Neuronal stem cell (in vitro differentiated cells): ENCODE measurements around the gene CST5.

Experiments
- DNase-seq: peaks from one replicate; pipeline ENCODE4 v3.0.0-alpha.2; 2013; ENCODE audit warnings: low spot score
- H2AFZ ChIP-seq: one replicate; pipeline ENCODE4 v1.6.1; 2013; ENCODE audit warnings: mild to moderate bottlenecking, low read length, inconsistent platforms
- H2AK5ac ChIP-seq: 2 replicates; pipeline ENCODE4 v1.6.1; 2013; ENCODE audit warnings: low read depth, mild to moderate bottlenecking, inconsistent platforms, low read length, moderate library complexity, mixed read lengths
- H2BK120ac ChIP-seq: 2 replicates; pipeline ENCODE4 v1.6.1; 2013; ENCODE audit warnings: low read depth, mild to moderate bottlenecking, inconsistent platforms, low read length, moderate library complexity, mixed read lengths
- H2BK12ac ChIP-seq: one replicate; pipeline ENCODE4 v1.6.1; 2013; ENCODE audit warnings: low read length, inconsistent platforms
- H2BK15ac ChIP-seq: 2 replicates; pipeline ENCODE4 v1.6.1; 2013; ENCODE audit warnings: mild to moderate bottlenecking, low read length, inconsistent platforms, mixed read lengths
- H2BK5ac ChIP-seq: one replicate; pipeline ENCODE4 v1.6.1; 2013; ENCODE audit warnings: inconsistent platforms, mild to moderate bottlenecking, low read length, moderate library complexity
- H3K14ac ChIP-seq: one replicate; pipeline ENCODE4 v1.6.1; 2013; ENCODE audit warnings: low read length, inconsistent platforms
- H3K18ac ChIP-seq: 2 replicates; pipeline ENCODE4 v1.6.1; 2013; ENCODE audit warnings: low read length, inconsistent platforms
- H3K23ac ChIP-seq: 2 replicates; pipeline ENCODE4 v1.6.1; 2013; ENCODE audit warnings: low read depth, mild to moderate bottlenecking, mixed read lengths, low read length, inconsistent platforms; ENCODE audit not compliant: poor library complexity
- H3K27ac ChIP-seq: replicated peaks from 3 replicates; pipeline ENCODE4 v1.5.1; 2013; ENCODE audit warnings: low read length, inconsistent platforms
- H3K27me3 ChIP-seq, 3 experiments: 2 replicates each; pipeline ENCODE4 v1.6.1; 2013; ENCODE audit warnings: low read length in 3 of 3, mild to moderate bottlenecking in 2 of 3, inconsistent platforms in 1 of 3, low read depth in 1 of 3, mixed read lengths in 1 of 3, moderate library complexity in 1 of 3; ENCODE audit not compliant: control insufficient read depth in 3 of 3, insufficient read depth in 3 of 3
- H3K36me3 ChIP-seq, 2 donors: replicated peaks in 1 of 2; 2 replicates each; pipeline ENCODE4 v1.6.1; 2013; ENCODE audit warnings: low read length in 2 of 2; ENCODE audit not compliant: control insufficient read depth in 2 of 2, insufficient read depth in 2 of 2
- H3K4ac ChIP-seq: 2 replicates; pipeline ENCODE4 v1.6.1; 2013; ENCODE audit warnings: inconsistent platforms, mild to moderate bottlenecking, low read length, moderate library complexity
- H3K4me1 ChIP-seq, 2 donors: 1 replicate in 1 of 2; 2 replicates in 1 of 2; pipeline ENCODE4 v1.6.1; 2013; ENCODE audit warnings: low read length in 2 of 2, low read depth in 1 of 2; ENCODE audit not compliant: control insufficient read depth in 2 of 2, insufficient read depth in 1 of 2
- H3K4me2 ChIP-seq: one replicate; pipeline ENCODE4 v1.6.1; 2013; ENCODE audit warnings: mild to moderate bottlenecking, low read length, inconsistent platforms; ENCODE audit not compliant: insufficient read depth, poor library complexity, severe bottlenecking
- H3K4me3 ChIP-seq, 2 donors: 2 replicates each; pipeline ENCODE4 v1.5.1; 2013; ENCODE audit warnings: low read length in 2 of 2, mild to moderate bottlenecking in 2 of 2, inconsistent platforms in 1 of 2, moderate library complexity in 1 of 2
- H3K79me1 ChIP-seq: one replicate; pipeline ENCODE4 v1.6.1; 2013; ENCODE audit warnings: low read depth, mild to moderate bottlenecking, inconsistent platforms, low read length, moderate library complexity
- H3K9ac ChIP-seq: one replicate; pipeline ENCODE4 v1.6.1; 2013; ENCODE audit warnings: mild to moderate bottlenecking, low read depth, low read length, inconsistent platforms; ENCODE audit not compliant: poor library complexity
- H3K9me3 ChIP-seq, 2 donors: replicated peaks in 1 of 2; 2 replicates each; pipeline versions ENCODE3 to v1.6.1; 2013; ENCODE audit warnings: low read length in 2 of 2, mild to moderate bottlenecking in 2 of 2, inconsistent platforms in 1 of 2, low read depth in 1 of 2, mixed read lengths in 1 of 2, moderate library complexity in 1 of 2; ENCODE audit not compliant: control insufficient read depth in 2 of 2, insufficient read depth in 1 of 2
- H4K8ac ChIP-seq: one replicate; pipeline ENCODE4 v1.6.1; 2013; ENCODE audit warnings: low read depth, mild to moderate bottlenecking, inconsistent platforms, low read length, moderate library complexity
- H4K91ac ChIP-seq: one replicate; pipeline ENCODE4 v1.6.1; 2013; ENCODE audit warnings: low read length, low read depth, mild to moderate bottlenecking, inconsistent platforms; ENCODE audit not compliant: poor library complexity
- WGBS, 2 donors: extraction: QIAGEN DNeasy Blood & Tissue Kit; methylation state at CpG; one replicate each; pipeline ENCODE4 v1.1.7; 2013; ENCODE audit warnings: missing lambda C conversion rate in 2 of 2, mixed read lengths in 1 of 2; ENCODE audit not compliant: insufficient read length in 2 of 2, insufficient replicate concordance in 1 of 2; ENCODE audit errors: extremely low coverage in 2 of 2; 5-methylcytosine and 5-hydroxymethylcytosine counted together

The CST5 gene

GRCh38 chr20:23923311-23923710, 43.8 kb upstream of the CST5 start:
- no peak overlapping the region for H3K4me3 ChIP-seq
- no peak overlapping the region for H3K9ac ChIP-seq
- H2BK120ac ChIP-seq: no peak overlapping the region
- no peaks in the 10 kb centered on the region for H3K27me3 ChIP-seq
- no peak overlapping the region for H2BK5ac ChIP-seq
- H3K4me2 ChIP-seq: no peak overlapping the region
- no peak overlapping the region for H3K4ac ChIP-seq
- no peak for DNase-seq
- H3K23ac ChIP-seq: no peak overlapping the region
- H2AK5ac ChIP-seq: no peak overlapping the region
- WGBS, 2 donors: no CpG with 5 or more reads among the region's 6 CpGs
- H3K4me1 ChIP-seq: peaks cover 0 to 10% of the 10 kb centered on the region in 2 donors
- no peak overlapping the region for H4K8ac ChIP-seq
- no peak overlapping the region for H3K18ac ChIP-seq
- H4K91ac ChIP-seq: no peak overlapping the region
- peak overlapping the region; percentile 42 for H3K14ac ChIP-seq
- H2BK15ac ChIP-seq: no peak overlapping the region
- no peaks in the 10 kb centered on the region for H3K36me3 ChIP-seq
- H3K79me1 ChIP-seq: no peaks in the 10 kb centered on the region
- no peak overlapping the region for H2AFZ ChIP-seq
- H3K9me3 ChIP-seq: no peaks in the 10 kb centered on the region
- no peak overlapping the region for H2BK12ac ChIP-seq
- no peak overlapping the region for H3K27ac ChIP-seq

GRCh38 chr20:23920408-23921325, 41.1 kb upstream of the CST5 start:
- WGBS, 2 donors: no CpG with 5 or more reads among the region's 5 CpGs
- no peaks in the 10 kb centered on the region for H3K27me3 ChIP-seq
- H3K23ac ChIP-seq: no peak overlapping the region
- H2BK120ac ChIP-seq: no peak overlapping the region
- H3K18ac ChIP-seq: peak overlapping the region; percentile 15
- no peak overlapping the region for H3K27ac ChIP-seq
- no peak overlapping the region for H2AFZ ChIP-seq
- no peak overlapping the region for H3K4me3 ChIP-seq
- no peak overlapping the region for H3K4me2 ChIP-seq
- no peak for DNase-seq
- H3K14ac ChIP-seq: no peak overlapping the region
- no peak overlapping the region for H3K4ac ChIP-seq
- H3K36me3 ChIP-seq: no peaks in the 10 kb centered on the region
- no peak overlapping the region for H2AK5ac ChIP-seq
- H2BK5ac ChIP-seq: no peak overlapping the region
- H3K79me1 ChIP-seq: no peaks in the 10 kb centered on the region
- no peak overlapping the region for H4K91ac ChIP-seq
- no peak overlapping the region for H2BK12ac ChIP-seq
- H2BK15ac ChIP-seq: no peak overlapping the region
- no peak overlapping the region for H3K9ac ChIP-seq
- no peaks in the 10 kb centered on the region for H3K9me3 ChIP-seq
- H3K4me1 ChIP-seq: peaks cover 0 to 10% of the 10 kb centered on the region in 2 donors
- H4K8ac ChIP-seq: no peak overlapping the region

GRCh38 chr20:23918896-23919295, 39.3 kb upstream of the CST5 start:
- H3K36me3 ChIP-seq: no peaks in the 10 kb centered on the region
- H3K4me3 ChIP-seq: no peak overlapping the region
- H2BK120ac ChIP-seq: no peak overlapping the region
- no peak overlapping the region for H2AK5ac ChIP-seq
- peak overlapping the region; percentile 75 for H2BK12ac ChIP-seq
- no peak for DNase-seq
- peaks cover 0 to 8% of the 10 kb centered on the region in 2 donors for H3K4me1 ChIP-seq
- H4K8ac ChIP-seq: no peak overlapping the region
- H3K4ac ChIP-seq: no peak overlapping the region
- no peaks in the 10 kb centered on the region for H3K9me3 ChIP-seq
- WGBS, 2 donors: no CpG with 5 or more reads among the region's 4 CpGs
- no peak overlapping the region for H4K91ac ChIP-seq
- H3K9ac ChIP-seq: no peak overlapping the region
- H2BK15ac ChIP-seq: no peak overlapping the region
- no peaks in the 10 kb centered on the region for H3K27me3 ChIP-seq
- no peaks in the 10 kb centered on the region for H3K79me1 ChIP-seq
- no peak overlapping the region for H3K14ac ChIP-seq
- H2BK5ac ChIP-seq: no peak overlapping the region
- no peak overlapping the region for H3K4me2 ChIP-seq
- H2AFZ ChIP-seq: no peak overlapping the region
- H3K18ac ChIP-seq: peak overlapping the region; percentile 46
- H3K27ac ChIP-seq: no peak overlapping the region
- no peak overlapping the region for H3K23ac ChIP-seq

GRCh38 chr20:23918101-23918862, 38.7 kb upstream of the CST5 start:
- Histone ChIP-seq H2AK5ac (no peak overlapping the region), H3K36me3 (no peaks in the 10 kb centered on the region), H3K4me2 (no peak overlapping the region), H2BK5ac (no peak overlapping the region), H3K14ac (no peak overlapping the region), H2AFZ (no peak overlapping the region), H3K27ac (no peak overlapping the region), H3K9ac (no peak overlapping the region), H4K91ac (no peak overlapping the region), H2BK12ac (no peak overlapping the region), H3K27me3 (no peaks in the 10 kb centered on the region), H3K4ac (no peak overlapping the region), H4K8ac (no peak overlapping the region), H3K9me3 (no peaks in the 10 kb centered on the region), H3K4me3 (no peak overlapping the region), H2BK120ac (no peak overlapping the region), H3K23ac (no peak overlapping the region), H3K18ac (peak overlapping the region; percentile 85), H3K4me1 (peaks cover 0 to 6% of the 10 kb centered on the region in 2 donors), H3K79me1 (no peaks in the 10 kb centered on the region), H2BK15ac (no peak overlapping the region)
- no CpG with 5 or more reads among the region's 11 CpGs for WGBS, 2 donors
- DNase-seq: no peak
